Activated CD8-positive, alpha-beta memory T cell treated with anti-CD3 and anti-CD28 coated beads for 24 hours (primary cell): ENCODE measurements around the gene APOE.
"Not testable (repeated sequence)": the region's sequence is repeated elsewhere in the genome, so short reads cannot be mapped to it uniquely, and the experiment has no call there.

Experiments
- DNase-seq: peaks from one replicate; pipeline ENCODE4 v3.0.0-alpha.2; 2020

APOE gene

GRCh38 chr19:44905437-44906160 is at the start of gene APOE:
Gene APOE, plus strand, starts transcription at chr19:44905796. Its CDS starts 829 bp downstream, at chr19:44906625.
- no peak for DNase-seq

GRCh38 chr19:44856421-44857083 is 49.0 kb upstream of the APOE start:
- no peak for DNase-seq

GRCh38 chr19:44857837-44858236 is 47.8 kb upstream of the APOE start:
- no peak for DNase-seq

GRCh38 chr19:44861576-44861975 is 44.0 kb upstream of the APOE start:
- DNase-seq: not testable (repeated sequence)

GRCh38 chr19:44863990-44864389 is 41.6 kb upstream of the APOE start:
- DNase-seq: no peak

- no peak for DNase-seq
Measured at GRCh38 chr19:44865196-44865767, 40.3 kb upstream of the APOE start.

- no peak for DNase-seq
Measured at GRCh38 chr19:44866664-44867063, 38.9 kb upstream of the APOE start.

GRCh38 chr19:44867578-44867977 is 38.0 kb upstream of the APOE start:
- no peak for DNase-seq

- DNase-seq: no peak
Measured at GRCh38 chr19:44869733-44870470, 35.7 kb upstream of the APOE start.

GRCh38 chr19:44871809-44872208 is 33.8 kb upstream of the APOE start:
- DNase-seq: no peak

- DNase-seq: no peak
Measured at GRCh38 chr19:44872661-44873060, 32.9 kb upstream of the APOE start.

GRCh38 chr19:44874317-44874716 is 31.3 kb upstream of the APOE start:
- no peak for DNase-seq

GRCh38 chr19:44875666-44876451 is 29.7 kb upstream of the APOE start:
- DNase-seq: no peak

- DNase-seq: no peak
Measured at GRCh38 chr19:44876930-44877535, 28.6 kb upstream of the APOE start.

GRCh38 chr19:44878120-44878865 is 27.3 kb upstream of the APOE start:
- DNase-seq: no peak

- no peak for DNase-seq
Measured at GRCh38 chr19:44879309-44880065, 26.1 kb upstream of the APOE start.

- no peak for DNase-seq
Measured at GRCh38 chr19:44882063-44882462, 23.5 kb upstream of the APOE start.

GRCh38 chr19:44882619-44883397 is 22.8 kb upstream of the APOE start:
- DNase-seq: not testable (repeated sequence)

GRCh38 chr19:44883922-44884321 is 21.7 kb upstream of the APOE start:
- DNase-seq: no peak

- no peak for DNase-seq
Measured at GRCh38 chr19:44884566-44884965, 21.0 kb upstream of the APOE start.
